ENCODE results near the gene EPS8L3. TPM values are rescaled to one million over a fixed set of nuclear protein-coding genes. Genes with fewer than 3 reads are reported as not detected.

EPS8L3 gene
- total and polyA plus RNA-seq, 9 of the 15 experiments (the other 6 are each of a cell fraction or from before 2014, with no cell fraction given) = 0.09 to 0.42 (median 0.14) TPM; not detected in 5

DNA sequence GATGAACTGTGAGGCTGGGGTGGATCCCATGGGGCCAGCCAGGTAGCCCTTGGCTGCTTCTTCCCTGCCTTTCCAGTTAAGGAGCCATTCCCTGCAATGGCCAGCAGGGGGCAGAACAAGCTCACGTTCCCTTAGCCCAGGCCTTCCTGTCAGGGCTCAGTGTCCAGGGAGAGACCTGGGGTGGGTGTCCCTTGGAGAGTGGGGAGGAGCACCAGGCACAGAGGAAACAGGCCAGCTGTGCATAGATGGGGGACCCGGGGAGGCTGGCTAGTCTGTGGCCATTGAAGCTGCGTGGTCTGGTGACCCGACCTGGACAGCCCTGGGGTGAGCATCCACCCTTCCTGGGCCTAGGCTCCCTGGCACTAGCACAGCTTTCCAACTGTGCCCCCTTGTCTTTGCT is 13.2 kb upstream of the EPS8L3 start (continued):
- TF ChIP-seq, protein P1, sequence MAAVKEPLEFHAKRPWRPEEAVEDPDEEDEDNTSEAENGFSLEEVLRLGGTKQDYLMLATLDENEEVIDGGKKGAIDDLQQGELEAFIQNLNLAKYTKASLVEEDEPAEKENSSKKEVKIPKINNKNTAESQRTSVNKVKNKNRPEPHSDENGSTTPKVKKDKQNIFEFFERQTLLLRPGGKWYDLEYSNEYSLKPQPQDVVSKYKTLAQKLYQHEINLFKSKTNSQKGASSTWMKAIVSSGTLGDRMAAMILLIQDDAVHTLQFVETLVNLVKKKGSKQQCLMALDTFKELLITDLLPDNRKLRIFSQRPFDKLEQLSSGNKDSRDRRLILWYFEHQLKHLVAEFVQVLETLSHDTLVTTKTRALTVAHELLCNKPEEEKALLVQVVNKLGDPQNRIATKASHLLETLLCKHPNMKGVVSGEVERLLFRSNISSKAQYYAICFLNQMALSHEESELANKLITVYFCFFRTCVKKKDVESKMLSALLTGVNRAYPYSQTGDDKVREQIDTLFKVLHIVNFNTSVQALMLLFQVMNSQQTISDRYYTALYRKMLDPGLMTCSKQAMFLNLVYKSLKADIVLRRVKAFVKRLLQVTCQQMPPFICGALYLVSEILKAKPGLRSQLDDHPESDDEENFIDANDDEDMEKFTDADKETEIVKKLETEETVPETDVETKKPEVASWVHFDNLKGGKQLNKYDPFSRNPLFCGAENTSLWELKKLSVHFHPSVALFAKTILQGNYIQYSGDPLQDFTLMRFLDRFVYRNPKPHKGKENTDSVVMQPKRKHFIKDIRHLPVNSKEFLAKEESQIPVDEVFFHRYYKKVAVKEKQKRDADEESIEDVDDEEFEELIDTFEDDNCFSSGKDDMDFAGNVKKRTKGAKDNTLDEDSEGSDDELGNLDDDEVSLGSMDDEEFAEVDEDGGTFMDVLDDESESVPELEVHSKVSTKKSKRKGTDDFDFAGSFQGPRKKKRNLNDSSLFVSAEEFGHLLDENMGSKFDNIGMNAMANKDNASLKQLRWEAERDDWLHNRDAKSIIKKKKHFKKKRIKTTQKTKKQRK (IDR thresholded peaks at IDR 0.05; ENCODE audit: borderline replicate concordance, low read depth, low read length) = no peak
- TF ChIP-seq MCM2 (IDR thresholded peaks at IDR 0.05; ENCODE audit: low read depth) (no peak), ZNF445 (CRISPR knock-in tag; IDR thresholded peaks at IDR 0.05; ENCODE audit: low read depth) (no peak), SREBF2 (CRISPR knock-in tag; IDR thresholded peaks at IDR 0.05) (no peak), CBX5 (IDR thresholded peaks at IDR 0.05; ENCODE audit: borderline replicate concordance, low read depth) (no peak), HNRNPL (IDR thresholded peaks at IDR 0.05; ENCODE audit: low read depth, low read length) (no peak), ZNF124 (CRISPR knock-in tag; IDR thresholded peaks at IDR 0.05) (no peak), LARP7 (IDR thresholded peaks at IDR 0.05) (no peak), MAZ (CRISPR knock-in tag; conservative IDR thresholded peaks at IDR 0.05 in 1 of 2, IDR thresholded peaks at IDR 0.05 in 1 of 2) (peak; percentile 77 to 84), FUS (optimal IDR thresholded peaks at IDR 0.05; ENCODE audit: low read depth, low read length) (no peak), EWSR1 (IDR thresholded peaks at IDR 0.05; ENCODE audit: borderline replicate concordance, low read depth, partially characterized antibody) (no peak), EHMT2 (IDR thresholded peaks at IDR 0.05) (no peak), ELF1 (tag; IDR thresholded peaks at IDR 0.05) (no peak), EP300 (IDR thresholded peaks at IDR 0.05; ENCODE audit: low read length) (no peak; the same call in 1 of the 2 replicates), ZNF717 (CRISPR knock-in tag; IDR thresholded peaks at IDR 0.05) (no peak), SRSF3 (IDR thresholded peaks at IDR 0.05; ENCODE audit: insufficient read depth, low read length) (no peak), ZZZ3 (IDR thresholded peaks at IDR 0.05) (no peak), ZNF133 (CRISPR knock-in tag; IDR thresholded peaks at IDR 0.05) (no peak), ZNF347 (CRISPR knock-in tag; IDR thresholded peaks at IDR 0.05; ENCODE audit: low read depth) (no peak), EZH2 (IDR thresholded peaks at IDR 0.05; ENCODE audit: borderline replicate concordance, low read depth, low read length) (no peak), ZNF444 (CRISPR knock-in tag; IDR thresholded peaks at IDR 0.05) (no peak), ZNF699 (CRISPR knock-in tag; IDR thresholded peaks at IDR 0.05; ENCODE audit: insufficient replicate concordance) (no peak), CCAR2 (IDR thresholded peaks at IDR 0.05; ENCODE audit: low read depth, low read length) (no peak)
- TF ChIP-seq, protein P2, sequence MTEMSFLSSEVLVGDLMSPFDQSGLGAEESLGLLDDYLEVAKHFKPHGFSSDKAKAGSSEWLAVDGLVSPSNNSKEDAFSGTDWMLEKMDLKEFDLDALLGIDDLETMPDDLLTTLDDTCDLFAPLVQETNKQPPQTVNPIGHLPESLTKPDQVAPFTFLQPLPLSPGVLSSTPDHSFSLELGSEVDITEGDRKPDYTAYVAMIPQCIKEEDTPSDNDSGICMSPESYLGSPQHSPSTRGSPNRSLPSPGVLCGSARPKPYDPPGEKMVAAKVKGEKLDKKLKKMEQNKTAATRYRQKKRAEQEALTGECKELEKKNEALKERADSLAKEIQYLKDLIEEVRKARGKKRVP (CRISPR knock-in tag; IDR thresholded peaks at IDR 0.05) = 0 out of 2 replicates have a peak, but pooled peaks have one; percentile 17
- TF ChIP-seq, protein P3, sequence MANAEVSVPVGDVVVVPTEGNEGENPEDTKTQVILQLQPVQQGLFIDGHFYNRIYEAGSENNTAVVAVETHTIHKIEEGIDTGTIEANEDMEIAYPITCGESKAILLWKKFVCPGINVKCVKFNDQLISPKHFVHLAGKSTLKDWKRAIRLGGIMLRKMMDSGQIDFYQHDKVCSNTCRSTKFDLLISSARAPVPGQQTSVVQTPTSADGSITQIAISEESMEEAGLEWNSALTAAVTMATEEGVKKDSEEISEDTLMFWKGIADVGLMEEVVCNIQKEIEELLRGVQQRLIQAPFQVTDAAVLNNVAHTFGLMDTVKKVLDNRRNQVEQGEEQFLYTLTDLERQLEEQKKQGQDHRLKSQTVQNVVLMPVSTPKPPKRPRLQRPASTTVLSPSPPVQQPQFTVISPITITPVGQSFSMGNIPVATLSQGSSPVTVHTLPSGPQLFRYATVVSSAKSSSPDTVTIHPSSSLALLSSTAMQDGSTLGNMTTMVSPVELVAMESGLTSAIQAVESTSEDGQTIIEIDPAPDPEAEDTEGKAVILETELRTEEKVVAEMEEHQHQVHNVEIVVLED (CRISPR knock-in tag; IDR thresholded peaks at IDR 0.05) = peak; percentile 45; the same call in 1 of the 2 replicates
- TF ChIP-seq, protein P4, sequence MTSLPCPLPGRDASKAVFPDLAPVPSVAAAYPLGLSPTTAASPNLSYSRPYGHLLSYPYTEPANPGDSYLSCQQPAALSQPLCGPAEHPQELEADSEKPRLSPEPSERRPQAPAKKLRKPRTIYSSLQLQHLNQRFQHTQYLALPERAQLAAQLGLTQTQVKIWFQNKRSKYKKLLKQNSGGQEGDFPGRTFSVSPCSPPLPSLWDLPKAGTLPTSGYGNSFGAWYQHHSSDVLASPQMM (CRISPR knock-in tag; IDR thresholded peaks at IDR 0.05) = no peak
